ENCODE results near the gene USP33.

DNA sequence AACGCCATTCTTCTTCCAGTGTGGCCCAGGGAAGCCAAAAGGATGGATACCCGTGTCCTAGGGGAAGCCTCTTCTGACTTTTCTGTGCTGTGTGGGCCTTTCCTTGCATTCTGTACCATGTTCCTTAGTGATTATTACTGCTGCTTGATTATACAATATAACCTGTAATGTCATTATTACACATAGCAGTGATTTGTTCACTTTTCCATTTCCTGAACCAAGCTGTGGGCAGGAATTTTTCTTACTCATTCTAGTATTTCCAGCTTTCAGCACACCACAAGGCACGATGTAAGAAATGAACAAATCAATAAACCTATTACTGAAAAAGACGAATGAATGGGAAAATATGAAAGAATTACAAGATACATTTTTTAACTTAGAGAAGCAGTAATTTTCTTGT is 8.4 kb upstream of the USP33 start:
- TF ChIP-seq POLR2A (IDR thresholded peaks at IDR 0.05) (no peak), EP300 (IDR thresholded peaks at IDR 0.05) (no peak)
- TF ChIP-seq, protein P1, sequence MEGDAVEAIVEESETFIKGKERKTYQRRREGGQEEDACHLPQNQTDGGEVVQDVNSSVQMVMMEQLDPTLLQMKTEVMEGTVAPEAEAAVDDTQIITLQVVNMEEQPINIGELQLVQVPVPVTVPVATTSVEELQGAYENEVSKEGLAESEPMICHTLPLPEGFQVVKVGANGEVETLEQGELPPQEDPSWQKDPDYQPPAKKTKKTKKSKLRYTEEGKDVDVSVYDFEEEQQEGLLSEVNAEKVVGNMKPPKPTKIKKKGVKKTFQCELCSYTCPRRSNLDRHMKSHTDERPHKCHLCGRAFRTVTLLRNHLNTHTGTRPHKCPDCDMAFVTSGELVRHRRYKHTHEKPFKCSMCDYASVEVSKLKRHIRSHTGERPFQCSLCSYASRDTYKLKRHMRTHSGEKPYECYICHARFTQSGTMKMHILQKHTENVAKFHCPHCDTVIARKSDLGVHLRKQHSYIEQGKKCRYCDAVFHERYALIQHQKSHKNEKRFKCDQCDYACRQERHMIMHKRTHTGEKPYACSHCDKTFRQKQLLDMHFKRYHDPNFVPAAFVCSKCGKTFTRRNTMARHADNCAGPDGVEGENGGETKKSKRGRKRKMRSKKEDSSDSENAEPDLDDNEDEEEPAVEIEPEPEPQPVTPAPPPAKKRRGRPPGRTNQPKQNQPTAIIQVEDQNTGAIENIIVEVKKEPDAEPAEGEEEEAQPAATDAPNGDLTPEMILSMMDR (IDR thresholded peaks at IDR 0.05), result no peak
